Gastrocnemius medialis (tissue), 4 donors: ENCODE data around the gene KRTAP4-4. TPM values are rescaled to one million over a fixed set of nuclear protein-coding genes. Genes with fewer than 3 reads are reported as not detected.

ENCODE experiments used
- ATAC-seq, 2 donors: fragments of 150-250 bp; one replicate each; pipeline ENCODE4 v1.9.1; 2016
- DNase-seq, 2 donors: peaks; one replicate each; pipeline ENCODE4 v3.0.0-alpha.2; 2019
- H3K27ac ChIP-seq, 4 donors: fragments of 200-600 bp; sonication (generic); 1 replicate in 1 of 4; 2 replicates in 3 of 4; pipeline ENCODE4 v1.5.1; 2016 to 2018; ENCODE audit warnings: mild to moderate bottlenecking in 2 of 4, moderate library complexity in 1 of 4
- H3K27me3 ChIP-seq, 3 donors: fragments of 200-600 bp; sonication (generic) in 2 of 3; 1 replicate in 1 of 3; 2 replicates in 2 of 3; pipeline versions ENCODE4 v1.5.1 to v1.6.0; 2016 to 2019; ENCODE audit warnings: mild to moderate bottlenecking in 1 of 3, moderate library complexity in 1 of 3
- H3K36me3 ChIP-seq, 2 donors: fragments of 200-600 bp; sonication (generic) in 1 of 2; one replicate each; pipeline ENCODE4 v1.5.1; 2017 to 2018
- H3K4me1 ChIP-seq, 2 donors: fragments of 200-600 bp; sonication (generic) in 1 of 2; one replicate each; pipeline ENCODE4 v1.5.1; 2016 to 2017; ENCODE audit warnings: mild to moderate bottlenecking in 2 of 2
- H3K4me3 ChIP-seq, 4 donors: fragments of 200-600 bp; sonication (generic) in 3 of 4; 1 replicate in 1 of 4; 2 replicates in 3 of 4; pipeline ENCODE4 v1.5.1; 2016 to 2019; ENCODE audit warnings: mild to moderate bottlenecking in 2 of 4
- H3K9me3 ChIP-seq, 3 donors: fragments of 200-600 bp; sonication (generic) in 2 of 3; 1 replicate in 1 of 3; 2 replicates in 2 of 3; pipeline ENCODE4 v1.5.1; 2016 to 2019
- POLR2A ChIP-seq, 2 donors: fragments of 450-650 bp; IDR thresholded peaks; one replicate each; pipeline ENCODE4 v1.6.1; 2017; ENCODE audit warnings: antibody characterized with exemption in 2 of 2, mild to moderate bottlenecking in 2 of 2, moderate library complexity in 2 of 2
- in situ Hi-C, 4 donors: fragments of 200-750 bp; cut with MboI; loops; one replicate each; pipeline versions ENCODE4 v1.15.0 to v1.8.0; 2017; ENCODE audit warnings: low sequenced_read_pairs in 4 of 4
- intact Hi-C: fragments of 100-400 bp; cut with DNase I; formaldehyde crosslinking; loops from one replicate; pipeline ENCODE4 v1.15.1; 2023; ENCODE audit warnings: low total_unique reads
- total RNA-seq, 4 donors: library from RNA; depleted of rRNA; stranded (reverse); fragments of >200 nt; gene quantifications; one replicate each; pipeline versions ENCODE4 v1.1.0 to v1.2.3, GENCODE V29; 2016
- TF ChIP-seq, protein P1 (sequence below), 5 experiments: fragments of 450-650 bp in 3 of 5; fragments of 200-600 bp in 2 of 5; sonication (generic) in 2 of 5; IDR thresholded peaks in 4 of 5; conservative IDR thresholded peaks in 1 of 5; 1 replicate in 4 of 5; 2 replicates in 1 of 5; pipeline ENCODE4 v1.5.1; 2016 to 2019; ENCODE audit warnings: antibody characterized with exemption in 5 of 5, mild to moderate bottlenecking in 3 of 5, moderate library complexity in 3 of 5

Gene KRTAP4-4
- total RNA-seq, 4 donors from 2014 or later, result not detected

DNA sequence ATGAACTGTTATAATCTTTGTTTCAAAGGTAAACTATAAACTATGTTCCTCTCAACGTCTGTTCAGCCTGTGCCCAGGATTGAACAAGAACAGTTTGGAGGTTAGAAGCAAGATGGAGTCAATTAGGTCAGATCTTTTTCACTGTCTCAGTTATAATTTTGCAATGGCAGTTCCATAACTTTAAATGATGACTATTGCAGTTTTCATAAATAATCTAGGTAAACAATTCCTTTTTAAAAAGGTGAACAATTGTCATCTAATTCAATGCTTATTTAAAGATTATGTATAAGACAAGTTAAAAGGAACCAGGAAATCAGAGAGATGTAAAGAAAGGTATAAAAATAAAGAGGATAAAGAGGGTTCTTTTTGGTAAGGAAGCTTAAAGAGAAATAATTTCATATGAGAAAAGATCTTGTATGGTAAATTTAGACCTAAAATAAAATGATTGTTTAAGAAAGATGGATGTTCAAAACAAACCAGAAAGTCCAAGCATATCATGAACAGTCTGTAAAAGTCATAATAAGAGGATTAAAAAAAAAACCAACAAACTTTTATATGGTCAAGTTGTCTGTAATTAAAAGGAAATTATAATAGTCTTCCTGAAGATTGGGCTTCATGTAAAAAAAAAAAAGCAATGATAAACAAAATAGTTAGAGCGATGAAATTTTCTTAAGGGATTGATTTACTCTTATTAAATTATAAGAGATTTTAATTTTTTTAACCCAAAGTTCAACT, 49.2 kb downstream of the KRTAP4-4 start:
- H3K27ac ChIP-seq, result no peak overlapping the region
- no peak overlapping the region for H3K4me3 ChIP-seq
- in situ Hi-C loops, result no loop called here
- DNase-seq, result no peak
- ATAC-seq, result no peak
- no peaks in the 10 kb centered on the region for H3K4me1 ChIP-seq
- H3K27me3 ChIP-seq, result peaks cover 0 to 5% (median 0%) of the 10 kb centered on the region in 3 donors
- H3K36me3 ChIP-seq, result no peaks in the 10 kb centered on the region
- H3K9me3 ChIP-seq, result no peaks in the 10 kb centered on the region
- intact Hi-C loops, result no loop called here
- TF ChIP-seq, protein P1, sequence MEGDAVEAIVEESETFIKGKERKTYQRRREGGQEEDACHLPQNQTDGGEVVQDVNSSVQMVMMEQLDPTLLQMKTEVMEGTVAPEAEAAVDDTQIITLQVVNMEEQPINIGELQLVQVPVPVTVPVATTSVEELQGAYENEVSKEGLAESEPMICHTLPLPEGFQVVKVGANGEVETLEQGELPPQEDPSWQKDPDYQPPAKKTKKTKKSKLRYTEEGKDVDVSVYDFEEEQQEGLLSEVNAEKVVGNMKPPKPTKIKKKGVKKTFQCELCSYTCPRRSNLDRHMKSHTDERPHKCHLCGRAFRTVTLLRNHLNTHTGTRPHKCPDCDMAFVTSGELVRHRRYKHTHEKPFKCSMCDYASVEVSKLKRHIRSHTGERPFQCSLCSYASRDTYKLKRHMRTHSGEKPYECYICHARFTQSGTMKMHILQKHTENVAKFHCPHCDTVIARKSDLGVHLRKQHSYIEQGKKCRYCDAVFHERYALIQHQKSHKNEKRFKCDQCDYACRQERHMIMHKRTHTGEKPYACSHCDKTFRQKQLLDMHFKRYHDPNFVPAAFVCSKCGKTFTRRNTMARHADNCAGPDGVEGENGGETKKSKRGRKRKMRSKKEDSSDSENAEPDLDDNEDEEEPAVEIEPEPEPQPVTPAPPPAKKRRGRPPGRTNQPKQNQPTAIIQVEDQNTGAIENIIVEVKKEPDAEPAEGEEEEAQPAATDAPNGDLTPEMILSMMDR (IDR thresholded peaks at IDR 0.05 in 4 of 5, conservative IDR thresholded peaks at IDR 0.05 in 1 of 5), result no peak
- no peak for TF ChIP-seq POLR2A (IDR thresholded peaks at IDR 0.05)

Other genes with a start within 250 kb of the KRTAP4-4 start
- gene KRT23, start 223.1 kb downstream of the KRTAP4-4 start, total RNA-seq, result under 1 TPM in 1 of 4 donors, not detected in 3; 0.42 TPM
- gene KRT39, start 193.8 kb downstream of the KRTAP4-4 start, total RNA-seq, result not detected
- not detected for gene KRT40, start 176.4 kb downstream of the KRTAP4-4 start, total RNA-seq
- gene KRTAP3-3, start 166.6 kb downstream of the KRTAP4-4 start, total RNA-seq, result not detected
- not detected for gene KRTAP3-2, start 160.8 kb downstream of the KRTAP4-4 start, total RNA-seq
- gene KRTAP3-1, start 151.6 kb downstream of the KRTAP4-4 start, total RNA-seq, result not detected
- gene KRTAP1-5, start 133.5 kb downstream of the KRTAP4-4 start, total RNA-seq, result not detected
- not detected for gene KRTAP1-4, start 130.6 kb downstream of the KRTAP4-4 start, total RNA-seq
- not detected for gene KRTAP1-3, start 125.9 kb downstream of the KRTAP4-4 start, total RNA-seq
- gene KRTAP1-1, start 119.3 kb downstream of the KRTAP4-4 start, total RNA-seq, result not detected
- gene KRTAP2-1, start 113.4 kb downstream of the KRTAP4-4 start, total RNA-seq, result not detected
- not detected for gene KRTAP2-2, start 105.5 kb downstream of the KRTAP4-4 start, total RNA-seq
- gene KRTAP2-3, start 100.6 kb downstream of the KRTAP4-4 start, total RNA-seq, result not detected
- gene KRTAP2-4, start 94.9 kb downstream of the KRTAP4-4 start, total RNA-seq, result not detected
- gene KRTAP4-7, start 76.6 kb downstream of the KRTAP4-4 start, total RNA-seq, result not detected
- gene KRTAP4-8, start 62.6 kb downstream of the KRTAP4-4 start, total RNA-seq, result not detected
- gene KRTAP4-16, start 58.5 kb downstream of the KRTAP4-4 start, total RNA-seq, result not detected
- gene KRTAP4-9, start 55.4 kb downstream of the KRTAP4-4 start, total RNA-seq, result not detected
- gene KRTAP4-11, start 42.4 kb downstream of the KRTAP4-4 start, total RNA-seq, result not detected
- gene KRTAP4-12, start 36.6 kb downstream of the KRTAP4-4 start, total RNA-seq, result not detected
- not detected for gene KRTAP4-6, start 20.2 kb downstream of the KRTAP4-4 start, total RNA-seq
- gene KRTAP4-5, start 10.9 kb downstream of the KRTAP4-4 start, total RNA-seq, result not detected
- not detected for gene KRTAP4-3, start 7.5 kb upstream of the KRTAP4-4 start, total RNA-seq
- not detected for gene KRTAP4-2, start 17.5 kb upstream of the KRTAP4-4 start, total RNA-seq
- not detected for gene KRTAP4-1, start 24.2 kb upstream of the KRTAP4-4 start, total RNA-seq
- not detected for gene KRTAP9-1, start 29.1 kb upstream of the KRTAP4-4 start, total RNA-seq
- gene KRTAP9-2, start 65.9 kb upstream of the KRTAP4-4 start, total RNA-seq, result not detected
- not detected for gene KRTAP9-3, start 71.7 kb upstream of the KRTAP4-4 start, total RNA-seq
- gene KRTAP9-8, start 77.3 kb upstream of the KRTAP4-4 start, total RNA-seq, result not detected
- gene KRTAP9-4, start 88.9 kb upstream of the KRTAP4-4 start, total RNA-seq, result not detected
- gene KRTAP9-9, start 94.6 kb upstream of the KRTAP4-4 start, total RNA-seq, result not detected
- gene KRTAP9-6, start 104.6 kb upstream of the KRTAP4-4 start, total RNA-seq, result not detected
- not detected for gene KRTAP9-7, start 115.0 kb upstream of the KRTAP4-4 start, total RNA-seq
- gene KRTAP29-1, start 142.1 kb upstream of the KRTAP4-4 start, total RNA-seq, result not detected
- gene KRTAP16-1, start 148.6 kb upstream of the KRTAP4-4 start, total RNA-seq, result not detected
- gene KRTAP17-1, start 155.0 kb upstream of the KRTAP4-4 start, total RNA-seq, result not detected
- gene KRT33A, start 190.1 kb upstream of the KRTAP4-4 start, total RNA-seq, result not detected
- not detected for gene KRT33B, start 209.1 kb upstream of the KRTAP4-4 start, total RNA-seq
- gene KRT34, start 221.6 kb upstream of the KRTAP4-4 start, total RNA-seq, result not detected
- gene KRT31, start 236.9 kb upstream of the KRTAP4-4 start, total RNA-seq, result 1 to 10 TPM in 1 of 4 donors, under 1 TPM in 3; 0.39 to 1.1 (median 0.62) TPM